CMK (cell line): ENCODE results near the gene IFNAR1.

ENCODE experiments used
- DNase-seq: peaks from one replicate; pipeline ENCODE4 v3.0.0-alpha.2; 2010; ENCODE audit warnings: low read depth

IFNAR1 gene

DNA sequence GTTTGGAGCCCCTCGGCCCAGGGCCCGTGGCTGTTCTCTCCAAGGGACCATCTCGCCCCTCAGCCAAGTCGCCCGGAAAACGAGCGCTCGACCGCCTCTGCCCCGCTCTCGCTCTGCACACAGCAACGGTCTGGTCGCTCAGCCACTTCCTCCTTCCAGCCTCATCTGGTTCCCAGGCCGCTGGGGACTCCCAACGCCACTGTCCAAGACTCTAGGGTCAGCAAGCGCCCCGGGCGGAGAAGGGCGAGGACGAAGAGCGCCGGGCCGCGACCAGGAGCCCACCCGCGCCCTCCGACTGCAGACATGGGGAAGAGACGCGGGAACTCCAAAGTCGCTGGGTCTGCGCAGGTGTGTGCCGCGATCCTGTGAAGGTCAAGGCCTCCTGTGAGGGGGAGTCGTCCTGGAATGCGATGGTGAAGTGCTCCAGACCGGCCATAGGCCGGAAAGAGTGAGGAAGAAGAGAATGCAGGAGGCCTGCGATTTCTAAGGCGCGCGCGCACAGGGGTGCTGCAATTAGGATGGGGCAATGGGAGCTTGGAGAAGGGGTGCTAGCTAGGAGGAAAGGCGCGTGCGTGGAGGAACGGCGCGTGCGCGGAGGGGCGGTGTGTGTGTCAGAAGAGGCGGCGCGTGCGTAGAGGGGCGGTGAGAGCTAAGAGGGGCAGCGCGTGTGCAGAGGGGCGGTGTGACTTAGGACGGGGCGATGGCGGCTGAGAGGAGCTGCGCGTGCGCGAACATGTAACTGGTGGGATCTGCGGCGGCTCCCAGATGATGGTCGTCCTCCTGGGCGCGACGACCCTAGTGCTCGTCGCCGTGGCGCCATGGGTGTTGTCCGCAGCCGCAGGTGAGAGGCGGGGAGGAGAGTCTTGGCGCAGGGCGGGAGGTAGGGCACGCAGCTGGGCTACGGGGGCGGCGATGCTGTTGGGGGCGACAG lies at the start of gene IFNAR1:
Gene IFNAR1, plus strand, starts transcription at position 680 of the 931 bp plus-strand sequence. Its CDS starts 86 bp downstream, at position 766.
- DNase-seq: peak; percentile 100

DNA sequence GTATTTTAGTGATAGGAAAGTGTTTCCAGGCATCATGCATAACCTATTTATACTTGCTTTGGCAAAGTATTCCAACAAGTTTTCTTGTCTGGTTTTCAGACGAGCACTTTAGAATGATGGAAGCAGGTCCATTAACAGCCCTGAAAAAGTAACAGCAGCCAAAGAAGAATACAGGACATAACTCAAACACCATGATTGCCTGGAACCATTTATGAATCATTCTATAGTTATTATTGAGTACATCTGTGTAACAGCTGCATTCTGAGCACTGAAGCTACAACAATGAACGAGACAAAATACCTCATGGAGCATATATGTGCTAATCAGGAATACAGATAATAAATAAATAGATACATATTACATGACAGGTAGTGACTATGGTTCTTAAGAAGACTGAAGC lies 46.0 kb upstream of the IFNAR1 start:
- DNase-seq: no peak

DNA sequence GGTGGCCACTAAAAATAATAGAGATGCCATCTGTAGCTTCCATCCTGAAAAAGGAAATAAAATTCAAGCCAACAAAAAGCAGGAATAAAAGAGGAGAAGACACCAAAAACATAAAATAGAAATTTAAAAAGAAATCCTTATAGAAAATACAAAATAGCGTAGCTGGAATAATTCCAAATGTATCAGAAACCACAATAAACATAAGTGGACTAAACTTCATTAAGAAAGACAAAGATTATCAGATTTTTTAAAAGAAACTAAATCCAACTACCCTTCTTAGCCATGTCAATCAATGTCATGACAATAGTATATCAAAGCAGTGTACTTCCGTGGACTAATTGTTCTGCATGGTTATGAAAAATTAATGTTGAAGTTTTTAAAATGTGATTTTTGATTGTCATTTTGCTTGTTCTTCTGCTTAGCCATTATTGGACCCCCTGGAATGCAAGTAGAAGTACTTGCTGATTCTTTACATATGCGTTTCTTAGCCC lies 45.4 kb upstream of the IFNAR1 start:
- DNase-seq: no peak

GRCh38 chr21:33281096-33281652 lies 43.6 kb upstream of the IFNAR1 start:
- DNase-seq: no peak

- no peak for DNase-seq
These were observed 41.6 kb upstream of the IFNAR1 start for GRCh38 chr21:33283203-33283602.

GRCh38 chr21:33286076-33286475 lies 38.7 kb upstream of the IFNAR1 start:
- no peak for DNase-seq

DNA sequence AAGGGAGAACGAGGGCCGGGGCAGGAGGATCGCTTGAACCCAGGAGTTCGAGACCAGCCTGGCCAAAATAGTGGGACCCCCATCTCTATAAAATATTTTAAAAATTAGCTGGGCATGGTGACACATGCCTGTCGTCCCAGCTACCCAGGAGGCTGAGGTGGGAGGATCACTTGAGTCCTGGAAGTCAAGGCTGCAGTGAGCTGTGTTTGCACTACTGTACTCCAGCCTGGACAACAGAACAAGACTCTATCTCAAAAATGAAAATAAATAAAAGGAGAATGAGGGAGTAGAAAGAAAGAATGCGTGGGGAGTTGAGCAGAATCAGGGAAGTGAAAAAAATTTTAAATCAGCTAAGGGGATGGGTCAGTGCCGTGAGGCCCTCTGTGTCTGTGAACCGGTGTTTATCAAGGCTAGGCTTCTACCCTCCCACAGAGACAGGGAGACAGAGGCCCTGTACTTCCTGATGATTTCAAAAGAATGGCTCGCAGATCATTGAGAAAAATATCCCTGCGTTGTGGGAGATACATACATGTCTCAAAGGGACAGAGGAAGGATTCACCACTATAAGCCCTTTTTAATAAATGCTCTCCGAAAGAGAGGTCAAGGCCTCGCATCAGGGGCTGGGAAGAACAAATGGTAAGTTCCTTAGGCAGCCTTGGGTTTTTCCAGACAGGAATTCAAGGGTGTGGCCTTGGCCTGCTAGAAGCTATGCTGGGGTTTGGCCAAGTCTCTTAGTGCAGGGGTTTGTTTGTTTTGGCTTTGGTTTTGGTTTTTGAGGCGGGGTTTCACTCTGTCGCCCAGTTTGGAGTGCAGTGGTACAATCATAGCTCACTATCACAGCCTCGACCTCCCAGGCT lies 37.9 kb upstream of the IFNAR1 start:
- no peak for DNase-seq

DNA sequence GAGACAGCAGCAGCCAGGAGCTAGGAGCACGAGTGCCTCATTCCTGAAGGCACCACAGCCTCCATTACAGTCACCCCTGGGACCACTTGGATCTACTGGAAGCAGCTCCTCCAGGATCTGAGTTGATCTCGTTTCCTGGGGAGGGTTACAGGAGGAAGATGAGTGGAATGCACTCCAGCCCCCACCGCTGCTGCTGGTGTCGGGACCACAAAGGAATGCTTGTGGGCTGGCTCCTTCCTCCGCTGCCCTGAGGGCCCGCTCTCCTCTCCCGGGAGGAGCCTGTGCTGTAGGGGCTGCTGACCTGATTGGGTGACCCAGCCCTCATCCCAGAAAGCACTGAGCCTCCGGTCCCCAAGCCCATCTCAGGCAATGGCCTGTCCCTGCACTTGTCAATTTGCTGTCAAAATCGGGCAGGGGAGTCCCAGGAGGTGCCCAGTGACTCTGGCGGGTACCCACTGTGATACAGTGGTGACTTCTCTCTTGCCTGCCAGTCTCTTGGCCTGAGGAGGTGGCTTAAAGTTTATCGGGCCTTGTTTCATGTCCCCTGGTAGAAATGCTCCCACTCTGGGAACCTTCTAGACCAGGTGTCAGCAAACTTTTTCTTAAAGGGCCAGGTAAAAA lies 35.5 kb upstream of the IFNAR1 start:
- no peak for DNase-seq

DNA sequence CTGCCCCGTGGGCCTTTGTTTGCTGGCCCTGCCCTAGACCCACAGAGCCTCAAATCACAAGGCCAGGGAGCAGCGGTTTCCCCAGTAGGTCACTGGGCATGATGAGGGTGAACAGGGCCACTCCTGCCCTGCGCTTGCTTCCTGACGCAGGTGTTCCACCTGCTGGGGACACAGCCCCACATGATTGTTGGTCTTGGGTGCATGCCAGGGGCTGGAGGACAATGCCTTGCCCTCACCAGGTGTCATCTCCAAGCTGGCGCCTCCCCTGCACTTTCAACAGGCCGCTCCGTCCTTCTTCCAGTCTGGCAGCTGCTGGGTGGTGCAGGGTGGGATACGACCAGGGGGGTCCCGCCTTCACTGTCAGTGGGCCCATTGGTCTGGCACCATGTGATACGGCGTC lies 34.3 kb upstream of the IFNAR1 start:
- DNase-seq: no peak

DNA sequence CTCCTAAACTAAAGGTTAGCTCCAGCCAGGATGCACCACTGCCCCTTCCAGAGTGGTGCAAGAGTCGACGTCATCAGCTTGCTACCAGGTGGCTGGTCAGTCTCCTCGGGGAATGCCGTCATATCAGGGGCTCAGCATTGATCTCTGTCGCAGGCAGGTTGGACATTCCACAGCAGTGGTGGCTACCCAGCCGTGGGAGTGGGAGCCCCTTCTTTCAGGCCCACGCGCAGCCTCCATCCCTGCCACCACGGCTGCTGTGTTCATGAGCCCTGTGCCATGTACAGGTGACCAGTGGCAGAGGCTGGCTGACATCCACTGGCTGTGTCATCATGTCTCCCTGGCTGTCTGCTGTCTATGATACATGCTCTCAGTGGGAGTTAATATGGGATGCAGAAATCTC lies 33.1 kb upstream of the IFNAR1 start:
- DNase-seq: no peak

- no peak for DNase-seq
These were observed 32.0 kb upstream of the IFNAR1 start for GRCh38 chr21:33292724-33293123.

DNA sequence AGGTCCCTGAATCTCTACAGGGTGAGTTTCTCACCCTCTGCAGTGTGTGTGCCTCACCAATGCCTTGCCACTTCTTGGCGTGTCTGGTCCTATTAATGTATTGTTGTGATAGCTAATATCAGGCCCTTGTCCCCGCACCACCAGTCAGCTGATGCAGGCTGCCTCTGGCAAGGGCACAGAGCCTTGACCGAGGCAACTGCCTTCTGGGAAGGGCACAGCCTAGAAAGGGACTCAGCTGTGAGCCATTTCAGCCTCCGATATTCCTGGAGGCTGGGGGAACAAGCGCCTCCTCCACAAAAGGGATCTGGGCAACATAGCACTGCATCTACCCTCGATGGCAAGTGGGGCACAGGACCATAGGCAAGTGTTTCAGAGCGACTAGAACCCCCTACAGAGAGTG lies 31.6 kb upstream of the IFNAR1 start:
- DNase-seq: no peak

GRCh38 chr21:33293811-33294216 lies 31.0 kb upstream of the IFNAR1 start:
- DNase-seq: no peak

- DNase-seq: no peak
These were observed 28.6 kb upstream of the IFNAR1 start for GRCh38 chr21:33296156-33296555.

DNA sequence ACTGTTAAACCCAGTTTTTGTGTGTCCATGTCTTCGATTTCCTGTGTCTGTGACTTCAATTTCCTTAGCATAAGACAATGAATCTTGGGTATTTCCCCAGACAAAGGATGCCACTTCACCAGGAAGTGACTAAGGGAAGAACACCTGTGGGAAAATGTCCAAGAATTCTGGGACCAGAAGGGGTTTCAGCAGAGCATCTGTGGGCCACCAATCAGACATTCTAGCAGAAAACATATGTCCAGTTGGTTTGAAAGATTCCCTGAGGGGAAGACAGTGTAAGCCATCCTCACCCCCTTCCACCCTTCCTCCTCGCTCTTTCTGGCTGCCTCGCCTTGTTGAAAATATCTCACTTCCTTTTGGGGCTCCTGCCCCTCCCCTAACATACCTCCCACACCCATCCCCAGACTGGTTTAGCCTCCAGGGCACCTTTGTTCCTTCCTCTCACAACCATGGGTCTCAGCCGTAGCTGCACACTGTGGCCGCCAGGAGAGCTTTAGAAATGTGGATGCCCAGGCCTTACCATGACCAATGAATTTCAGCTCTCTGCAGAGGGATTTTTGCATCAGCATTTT lies 25.5 kb upstream of the IFNAR1 start:
- DNase-seq: no peak

- DNase-seq: peak; percentile 78
These were observed 23.8 kb upstream of the IFNAR1 start for GRCh38 chr21:33300701-33301631.

DNA sequence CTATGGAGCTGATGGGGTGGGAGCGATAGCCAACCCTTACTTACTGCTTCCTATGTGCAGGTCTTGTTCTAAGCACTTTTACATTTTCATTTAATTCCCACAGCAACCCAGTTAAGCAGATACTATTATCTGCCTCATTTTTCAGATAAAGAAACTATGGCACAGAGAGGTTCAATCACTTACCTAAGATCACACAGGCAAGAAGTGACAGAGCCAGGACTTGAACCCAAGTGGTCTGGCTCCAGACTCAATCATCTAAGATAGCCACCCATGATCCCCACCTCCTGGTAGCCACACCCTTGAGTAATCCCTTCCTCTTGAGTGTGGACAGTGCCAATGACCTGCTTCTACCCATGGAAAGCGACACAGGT lies 23.2 kb upstream of the IFNAR1 start:
- DNase-seq: no peak

GRCh38 chr21:33302055-33302454 lies 22.7 kb upstream of the IFNAR1 start:
- DNase-seq: no peak

DNA sequence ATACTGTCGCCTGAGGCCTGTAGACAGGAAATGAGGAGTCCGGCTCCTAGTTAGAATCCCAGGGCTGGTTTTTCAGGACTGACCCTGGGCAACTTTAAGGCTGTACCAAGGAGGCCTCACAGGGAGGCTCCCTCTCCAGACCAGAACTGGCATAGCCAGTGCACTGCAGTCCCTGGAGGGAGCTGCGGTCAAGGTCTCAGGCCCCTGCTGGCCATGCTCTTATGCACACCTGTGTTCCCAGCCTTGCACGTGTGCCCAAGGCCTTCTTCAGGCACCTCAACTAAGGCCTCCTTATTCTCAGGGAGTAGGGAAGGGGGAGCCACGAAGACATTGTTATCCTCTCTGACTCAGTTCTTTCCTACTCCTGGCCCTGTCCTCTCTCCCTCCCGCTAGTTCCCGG lies 22.0 kb upstream of the IFNAR1 start:
- DNase-seq: no peak

GRCh38 chr21:33305344-33305671 lies 19.5 kb upstream of the IFNAR1 start:
- DNase-seq: no peak

GRCh38 chr21:33305938-33306337 lies 18.8 kb upstream of the IFNAR1 start:
- no peak for DNase-seq
